ENCODE results near the gene VASN. TPM values are rescaled to one million over a fixed set of nuclear protein-coding genes. Genes with fewer than 3 reads are reported as not detected.
"Not testable (repeated sequence)": the region's sequence is repeated elsewhere in the genome, so short reads cannot be mapped to it uniquely, and the experiment has no call there.

The VASN gene
- 16.8 TPM for total RNA-seq

DNA sequence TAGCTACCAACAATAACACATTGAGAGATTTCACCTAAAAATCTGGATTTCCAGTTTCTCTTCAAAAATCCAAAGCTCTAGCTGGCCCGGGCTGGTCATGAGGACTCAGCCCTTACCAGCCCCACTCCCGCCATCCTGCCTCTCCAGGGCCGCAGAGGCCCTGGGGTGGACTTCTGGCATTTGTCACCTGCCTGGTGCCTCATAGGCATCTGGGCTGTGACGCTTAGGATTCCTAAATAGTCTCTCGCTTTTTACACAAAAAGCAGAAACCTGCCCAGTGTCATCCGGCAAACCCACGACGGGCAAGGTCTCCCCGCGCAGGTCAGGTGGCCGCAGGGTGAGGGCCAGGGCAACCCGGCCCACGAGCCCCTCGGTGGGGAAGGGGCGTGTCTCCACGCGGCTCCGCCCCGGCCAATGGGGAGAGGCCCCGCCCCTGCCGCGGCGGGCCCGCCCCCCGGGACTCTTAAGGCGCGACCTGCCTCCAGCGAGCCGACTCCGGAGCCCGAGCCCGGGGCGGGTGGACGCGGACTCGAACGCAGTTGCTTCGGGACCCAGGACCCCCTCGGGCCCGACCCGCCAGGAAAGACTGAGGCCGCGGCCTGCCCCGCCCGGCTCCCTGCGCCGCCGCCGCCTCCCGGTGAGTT lies at the start of gene VASN:
Gene VASN (plus strand): TSS at position 492 of the 644 bp plus-strand sequence. CDS start 9,030 bp downstream, outside the sequence.
- DNase-seq: peak; percentile 86

DNA sequence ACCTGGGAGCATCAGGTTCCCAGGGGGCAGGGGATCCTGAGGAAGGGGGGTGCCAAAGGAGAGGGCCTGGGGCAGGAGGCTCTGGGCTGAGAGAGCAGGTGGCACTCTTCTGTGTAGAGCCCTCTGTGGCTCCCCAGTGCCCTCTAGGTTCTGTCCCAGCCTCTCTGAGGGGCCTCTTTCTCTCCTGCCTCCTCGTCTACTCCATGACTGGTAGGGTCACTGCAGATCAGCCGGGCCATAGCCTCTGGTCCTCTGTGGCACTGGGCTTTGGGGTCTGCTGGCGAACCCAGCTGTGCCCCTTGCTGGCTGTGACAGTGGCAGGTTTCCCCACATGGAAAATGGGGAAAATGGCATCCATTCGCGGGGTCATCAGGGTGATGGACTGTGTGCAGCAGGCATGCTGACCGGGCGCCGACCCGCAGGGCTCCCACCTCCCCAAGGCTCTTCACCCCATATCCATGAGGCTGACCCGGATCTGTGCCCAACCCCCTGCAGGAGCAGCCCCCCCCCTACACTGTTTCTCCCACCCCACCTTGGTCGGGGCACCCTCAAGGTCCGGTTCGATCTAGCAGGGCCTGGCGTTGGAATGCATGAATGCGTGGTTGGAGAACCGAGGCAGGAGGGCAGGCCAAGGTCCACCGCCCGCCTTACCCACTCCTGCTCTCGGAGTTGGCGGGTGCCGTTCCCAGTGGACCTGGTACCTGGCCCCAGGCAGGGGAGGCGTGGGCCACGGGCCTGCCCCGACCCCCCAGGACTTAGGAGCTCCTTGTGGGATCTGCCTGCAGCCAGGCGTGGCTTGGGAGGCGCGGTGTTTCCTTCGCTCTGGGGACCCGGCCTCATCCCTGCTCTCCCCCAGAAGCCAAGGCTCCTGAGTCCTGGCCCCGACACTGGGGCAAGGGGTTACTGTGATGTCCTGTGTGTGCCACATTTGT lies 49.3 kb upstream of the VASN start:
- DNase-seq: no peak

DNA sequence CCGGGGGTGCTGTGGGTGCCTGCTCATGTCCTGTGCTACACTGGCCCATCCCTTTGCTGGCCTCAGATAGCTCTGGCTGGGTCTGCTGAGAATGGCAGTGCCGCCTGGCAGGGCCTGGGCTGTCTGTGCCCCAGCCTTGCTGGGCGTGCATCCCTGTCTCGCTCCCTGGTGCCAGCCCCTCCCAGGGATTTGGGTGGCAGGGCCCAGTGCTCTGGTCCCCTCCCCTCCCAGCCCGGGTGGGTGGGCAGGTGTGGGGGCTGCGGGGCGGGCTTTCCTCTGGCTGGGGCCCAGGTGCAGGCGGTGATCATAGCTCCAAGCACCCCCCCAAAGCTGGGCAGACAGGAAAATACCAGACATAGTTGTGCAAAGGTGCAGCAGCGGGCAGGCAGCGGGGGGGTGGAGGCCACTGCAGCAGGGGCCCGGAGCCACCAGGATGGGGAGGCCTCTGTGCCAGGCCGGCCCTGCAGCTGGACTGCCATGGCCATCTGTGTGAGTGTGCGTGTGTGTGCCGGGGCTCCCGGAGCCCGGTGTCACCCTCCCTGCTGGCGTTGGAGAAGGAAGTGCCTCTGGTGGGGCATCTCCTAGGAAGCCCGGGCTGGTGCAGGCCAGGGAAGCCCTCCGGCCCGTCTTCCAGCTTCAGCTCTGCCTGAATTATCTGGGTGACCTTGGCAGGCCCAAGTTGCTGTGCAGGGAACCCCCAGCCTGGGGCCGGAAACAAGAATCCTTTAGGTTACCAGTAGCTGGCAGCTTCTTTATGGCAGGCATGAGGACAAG lies 48.4 kb upstream of the VASN start:
- no peak for DNase-seq

DNA sequence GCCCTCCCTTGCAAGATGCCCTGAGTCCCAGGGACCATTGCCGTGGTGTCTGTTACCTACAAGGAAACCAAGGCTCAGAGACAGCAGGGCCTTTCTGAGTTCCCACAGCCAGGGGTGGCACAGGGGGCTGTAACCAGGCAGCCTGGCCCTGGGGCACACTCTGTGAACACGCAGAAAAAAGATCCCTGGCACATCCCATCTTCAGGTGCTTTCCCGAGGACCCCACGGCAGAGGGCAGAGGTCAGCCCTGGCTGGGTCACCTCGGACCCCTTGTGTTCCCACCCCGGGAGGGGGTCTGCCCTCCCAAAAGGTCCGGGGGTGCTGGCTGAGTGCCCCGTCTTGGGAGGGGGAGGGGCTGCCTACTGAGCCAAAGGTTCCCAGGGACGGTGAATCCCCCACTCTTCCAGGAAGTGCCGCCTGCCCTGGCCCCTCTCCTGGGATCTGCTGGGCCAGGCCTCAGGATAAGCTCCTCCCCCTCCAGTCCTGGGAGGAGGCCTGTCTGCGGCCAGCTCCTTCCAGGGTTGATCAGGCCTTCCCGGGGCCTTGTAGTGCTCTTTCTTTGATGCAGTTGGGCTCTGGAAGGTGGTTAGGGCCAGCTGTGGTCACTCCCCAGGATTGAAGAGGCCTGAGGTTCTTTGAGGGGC lies 47.7 kb upstream of the VASN start:
- peak; percentile 71 for DNase-seq

DNA sequence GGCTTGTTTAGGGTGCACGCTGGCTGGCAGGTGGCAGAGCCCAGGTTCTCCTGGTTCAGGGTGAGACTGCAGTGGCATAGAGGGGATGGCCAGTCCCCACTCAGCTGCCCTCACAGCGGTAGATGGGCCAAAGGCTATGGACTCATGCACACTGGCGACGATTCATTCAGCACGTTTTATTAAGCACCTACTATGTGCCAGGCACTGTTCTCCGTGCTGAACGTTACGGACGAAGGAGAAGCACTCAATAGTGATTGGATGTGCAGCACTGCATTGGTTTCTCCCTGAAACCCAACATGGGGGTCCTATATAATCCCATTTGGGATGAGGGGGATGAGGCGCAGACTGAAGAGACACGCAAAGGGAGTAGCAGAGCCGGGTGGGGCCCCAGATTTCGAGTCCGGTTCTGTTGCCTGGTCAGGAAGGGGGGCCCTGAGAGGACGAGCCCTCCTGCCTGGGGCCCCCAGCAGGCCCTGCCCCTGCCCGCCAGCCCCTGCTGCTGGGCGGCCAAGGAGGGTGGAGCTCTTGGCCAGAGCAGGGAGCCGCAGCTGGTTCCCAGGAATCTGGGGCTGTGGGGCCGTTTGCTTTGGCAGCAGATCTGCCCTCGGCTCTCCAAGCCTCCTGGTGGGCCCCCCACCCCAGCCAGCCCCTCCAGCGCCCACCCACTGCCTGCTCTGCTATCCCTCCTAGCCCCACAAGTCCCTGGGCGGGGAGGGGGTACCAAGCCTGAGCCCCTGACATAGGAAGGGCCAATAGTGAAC lies 47.0 kb upstream of the VASN start:
- DNase-seq: peak; percentile 89

DNA sequence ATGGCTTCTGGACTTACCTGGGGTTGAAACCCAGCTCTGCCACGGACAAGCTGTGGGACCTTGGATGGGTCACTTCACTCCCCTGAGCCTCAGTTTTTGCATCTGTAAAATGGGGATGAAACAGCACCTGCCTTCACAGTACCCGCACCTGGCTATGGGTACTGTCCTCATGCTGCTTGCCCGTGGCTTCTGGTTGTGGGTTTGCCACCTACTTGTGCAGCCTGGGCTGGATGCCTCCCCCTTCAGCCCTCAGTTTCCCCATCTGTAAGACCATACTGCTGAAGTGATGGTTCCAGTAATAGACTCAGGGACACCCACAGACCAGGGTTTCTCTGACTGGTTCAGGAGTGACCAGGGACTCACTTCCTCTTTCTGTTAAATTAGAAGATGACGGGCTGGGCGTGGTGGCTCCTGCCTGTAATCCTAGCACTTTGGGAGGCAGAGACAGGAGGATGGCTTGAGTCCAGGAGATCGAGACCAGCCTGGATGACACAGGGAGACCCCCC lies 46.3 kb upstream of the VASN start:
- DNase-seq: no peak

DNA sequence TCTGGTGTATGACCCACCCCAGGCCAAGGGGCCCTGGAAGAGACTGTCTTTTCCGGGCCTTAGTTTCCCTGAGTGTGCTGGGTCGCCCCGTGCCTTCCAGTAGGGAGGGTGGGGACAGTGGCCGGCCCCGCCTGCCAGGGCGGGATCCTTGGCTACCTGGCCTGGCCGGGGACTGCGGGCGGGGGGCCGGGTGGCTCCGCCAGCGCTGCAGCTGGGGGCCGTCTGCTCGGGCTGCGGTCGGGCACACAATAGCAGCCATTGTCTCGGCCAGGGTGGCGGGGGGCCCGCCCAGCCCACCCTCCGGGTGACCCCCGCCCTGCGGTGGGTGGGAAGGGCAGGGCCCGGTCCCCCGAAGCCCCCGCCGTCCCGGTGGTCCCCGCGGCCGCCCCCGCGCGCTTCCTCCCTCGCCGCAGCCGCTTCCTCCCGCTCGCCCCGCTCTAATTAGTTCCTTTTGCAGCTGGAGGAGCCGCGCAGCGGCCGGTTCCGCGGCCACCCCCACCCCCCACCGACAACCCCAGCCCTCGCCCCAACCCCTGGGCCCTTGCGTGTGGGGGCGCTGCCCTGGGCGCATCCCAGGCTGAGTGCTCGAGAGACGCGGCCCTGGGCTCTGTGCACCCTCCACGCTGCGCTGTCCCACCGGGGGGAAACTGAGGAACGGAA lies 44.1 kb upstream of the VASN start:
- DNase-seq: no peak

DNA sequence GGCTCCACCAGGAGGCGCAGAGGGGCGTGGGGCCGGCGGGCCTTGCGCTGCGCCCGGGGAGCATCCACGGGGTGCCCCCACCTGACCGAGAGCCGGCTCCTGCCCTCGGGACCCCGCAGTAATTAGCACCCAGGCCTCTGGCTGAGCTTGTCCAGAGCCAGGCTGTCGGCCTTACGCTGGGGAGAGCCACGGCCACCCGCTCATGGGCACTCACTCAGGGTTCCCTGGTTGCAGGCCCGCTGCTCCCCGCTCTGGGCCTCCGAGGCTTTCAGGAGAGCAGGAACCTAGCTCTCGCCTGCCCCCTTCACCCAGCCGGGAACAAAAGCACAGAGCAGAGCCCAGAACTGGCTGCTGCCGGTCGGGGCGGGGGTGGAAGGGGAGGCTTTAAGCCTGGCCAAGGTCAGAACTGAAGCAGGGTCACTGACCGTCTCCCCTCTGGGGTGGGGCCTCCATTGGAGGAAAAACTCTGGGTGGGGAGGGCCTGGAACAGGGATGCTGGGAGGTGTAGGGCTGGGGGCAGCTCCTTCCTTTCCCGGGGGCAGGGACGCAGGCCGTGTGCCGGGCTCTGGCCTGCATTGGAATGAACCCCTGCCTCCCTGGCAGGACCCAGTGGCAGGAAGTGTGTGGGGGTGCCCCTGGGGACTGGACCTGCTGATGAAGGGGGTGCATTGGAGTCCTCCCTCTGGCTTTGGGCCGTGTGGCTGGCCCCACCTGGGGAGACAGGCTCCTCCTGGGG lies 43.4 kb upstream of the VASN start:
- peak; percentile 91 for DNase-seq

DNA sequence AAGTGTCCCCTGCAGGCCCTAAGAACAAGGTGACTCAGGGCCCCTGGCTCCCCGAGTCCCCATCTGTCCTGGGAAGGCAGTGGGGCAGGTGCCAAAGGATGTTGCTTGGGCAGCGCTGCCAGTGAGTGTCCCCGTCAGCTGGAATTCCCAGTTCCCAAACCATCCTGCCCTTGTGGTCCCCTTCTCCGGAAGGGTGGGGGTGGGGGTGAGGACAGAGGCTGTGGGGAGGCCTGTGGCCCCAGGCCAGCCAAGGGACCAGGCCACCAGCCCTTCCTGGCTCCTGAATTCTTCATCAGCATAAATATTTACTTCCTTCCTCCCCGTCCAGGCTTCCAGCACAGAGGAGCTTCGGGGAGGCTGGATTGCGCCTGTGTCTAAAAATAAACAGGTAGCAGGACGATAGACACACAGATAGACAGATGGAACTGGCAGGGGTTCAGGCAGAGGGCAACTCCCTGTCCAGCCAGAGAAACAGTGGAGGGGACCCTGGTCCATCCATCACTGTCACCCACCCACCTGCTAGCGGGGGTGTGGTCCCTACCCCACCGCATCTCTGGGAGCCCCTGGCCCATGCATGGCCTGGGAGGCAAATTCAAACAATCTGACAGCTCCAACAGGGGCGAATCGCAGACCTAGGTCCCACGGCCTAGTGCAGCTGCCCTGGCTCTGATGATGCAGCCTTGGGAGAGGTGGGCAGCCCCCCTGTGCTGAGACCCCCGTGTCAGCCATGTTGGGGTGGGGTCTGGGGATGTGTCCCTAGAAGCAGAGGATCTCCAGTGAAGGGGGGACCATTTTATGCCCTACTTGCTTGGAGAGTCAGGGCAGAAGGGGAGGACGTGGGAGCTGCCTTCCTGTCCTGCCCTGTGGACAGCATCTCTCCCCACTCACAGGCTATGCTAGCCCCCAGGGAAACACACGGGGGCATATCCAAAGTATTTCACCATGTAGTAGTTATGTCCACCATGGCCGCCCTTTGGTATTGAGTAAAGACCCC lies 42.6 kb upstream of the VASN start:
- peak; percentile 62 for DNase-seq

DNA sequence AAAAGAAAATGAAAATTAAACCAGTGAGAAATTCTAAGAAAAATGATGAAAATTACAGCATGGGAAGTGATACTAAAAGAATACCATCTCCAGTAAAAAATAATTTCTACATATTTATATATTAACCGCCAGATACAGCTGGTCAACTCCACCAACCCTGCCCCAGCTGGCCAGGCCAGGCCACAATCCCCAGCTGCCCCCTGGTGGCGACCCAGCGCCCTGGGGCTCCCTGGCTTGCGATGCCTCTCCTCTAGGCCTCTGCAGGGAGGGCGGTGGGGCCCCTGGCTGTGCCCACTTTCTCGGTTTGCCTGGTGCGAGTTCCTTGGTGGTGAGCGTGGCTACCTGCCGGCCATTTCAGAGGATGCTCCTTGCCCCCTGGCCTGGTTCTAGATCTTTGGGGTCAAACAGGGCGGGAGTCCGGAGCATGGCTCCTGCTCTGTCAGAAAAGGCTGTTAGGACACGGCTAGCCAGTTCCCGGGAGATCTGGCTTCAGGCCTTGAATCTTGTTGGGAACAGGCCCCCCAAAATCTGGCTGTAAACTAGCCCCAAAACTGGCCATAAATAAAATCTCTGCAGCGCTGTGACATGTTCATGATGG lies 41.3 kb upstream of the VASN start:
- peak; percentile 74 for DNase-seq

DNA sequence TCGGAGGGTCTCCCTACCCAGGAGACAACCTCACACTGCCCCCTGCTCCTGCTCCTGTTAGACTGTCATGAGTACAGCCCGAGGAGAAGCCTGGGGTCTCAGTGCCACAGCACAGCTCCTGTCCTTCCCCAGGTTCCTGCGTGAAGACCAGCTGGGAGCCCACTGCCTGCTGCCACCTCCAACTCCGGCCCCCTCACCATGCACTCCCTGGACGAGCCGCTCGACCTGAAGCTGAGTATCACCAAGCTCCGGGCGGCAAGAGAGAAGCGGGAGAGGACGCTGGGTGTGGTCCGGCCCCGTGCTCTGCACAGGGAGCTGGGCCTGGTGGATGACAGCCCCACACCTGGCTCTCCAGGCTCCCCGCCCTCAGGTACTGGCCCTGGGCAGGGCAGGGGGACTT lies 39.6 kb upstream of the VASN start:
- DNase-seq: no peak

DNA sequence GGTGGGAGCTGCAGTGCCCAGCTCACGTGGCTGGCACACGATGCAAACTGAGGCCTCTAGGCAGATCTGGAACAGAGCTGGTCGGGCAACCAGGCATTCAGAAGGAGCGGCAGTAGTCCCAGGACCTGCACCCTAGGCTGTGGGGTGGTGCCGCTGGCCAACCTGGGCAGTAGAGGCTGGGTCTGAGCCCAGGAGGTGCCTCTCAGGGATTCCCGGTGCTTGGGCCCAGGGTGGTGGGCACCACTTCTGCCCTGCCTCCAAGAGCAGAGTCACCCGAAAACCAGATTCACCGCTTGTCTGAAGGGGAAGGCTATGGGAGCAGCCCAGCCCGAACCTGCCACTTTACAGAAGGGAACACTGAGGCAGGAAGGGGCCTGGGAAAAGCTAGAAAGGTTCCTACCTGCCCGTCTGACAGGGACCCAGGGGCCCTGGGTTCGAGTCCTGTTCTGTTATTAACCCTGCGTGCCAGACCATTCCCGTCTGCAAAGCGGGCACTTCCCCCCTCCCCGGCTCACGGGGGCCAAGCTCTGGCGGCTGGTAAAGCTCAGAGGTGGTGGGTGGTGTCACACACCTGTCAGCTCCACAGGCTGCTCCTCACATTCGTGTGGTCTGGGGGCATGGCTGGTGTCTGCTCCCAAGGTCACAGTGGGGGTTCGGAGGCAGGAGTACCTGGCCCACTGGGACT lies 38.9 kb upstream of the VASN start:
- DNase-seq: no peak

DNA sequence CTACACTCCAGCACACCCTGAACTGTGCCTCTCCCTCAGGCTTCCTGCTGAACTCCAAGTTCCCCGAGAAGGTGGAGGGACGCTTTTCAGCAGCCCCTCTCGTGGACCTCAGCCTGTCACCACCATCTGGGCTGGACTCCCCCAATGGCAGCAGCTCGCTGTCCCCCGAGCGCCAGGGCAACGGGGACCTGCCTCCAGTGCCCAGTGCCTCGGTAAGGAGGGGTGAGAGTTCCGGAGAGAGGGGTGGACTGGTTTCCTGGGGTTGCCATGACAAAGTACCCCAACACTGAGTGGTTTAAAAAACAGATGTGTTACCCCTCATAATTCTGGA lies 38.4 kb upstream of the VASN start:
- no peak for DNase-seq

DNA sequence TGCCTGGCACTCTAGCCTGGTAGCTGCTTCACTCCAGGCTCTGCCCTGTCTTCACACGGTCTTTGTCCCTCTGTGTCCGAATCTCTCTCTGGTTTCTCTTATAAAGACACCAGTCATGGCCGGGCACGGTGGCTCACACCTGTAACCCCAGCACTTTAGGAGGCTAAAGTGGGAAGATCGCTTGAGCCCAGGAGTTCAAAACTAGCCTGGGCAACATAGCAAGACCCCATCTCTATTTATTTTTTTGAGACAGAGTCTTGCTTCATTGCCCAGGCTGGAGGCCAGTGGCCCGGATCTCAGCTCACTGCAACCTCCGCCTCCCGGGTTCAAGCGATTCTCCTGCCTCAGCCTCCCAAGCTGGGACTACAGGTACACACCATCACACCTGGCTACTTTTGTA lies 37.9 kb upstream of the VASN start:
- not testable (repeated sequence) for DNase-seq

DNA sequence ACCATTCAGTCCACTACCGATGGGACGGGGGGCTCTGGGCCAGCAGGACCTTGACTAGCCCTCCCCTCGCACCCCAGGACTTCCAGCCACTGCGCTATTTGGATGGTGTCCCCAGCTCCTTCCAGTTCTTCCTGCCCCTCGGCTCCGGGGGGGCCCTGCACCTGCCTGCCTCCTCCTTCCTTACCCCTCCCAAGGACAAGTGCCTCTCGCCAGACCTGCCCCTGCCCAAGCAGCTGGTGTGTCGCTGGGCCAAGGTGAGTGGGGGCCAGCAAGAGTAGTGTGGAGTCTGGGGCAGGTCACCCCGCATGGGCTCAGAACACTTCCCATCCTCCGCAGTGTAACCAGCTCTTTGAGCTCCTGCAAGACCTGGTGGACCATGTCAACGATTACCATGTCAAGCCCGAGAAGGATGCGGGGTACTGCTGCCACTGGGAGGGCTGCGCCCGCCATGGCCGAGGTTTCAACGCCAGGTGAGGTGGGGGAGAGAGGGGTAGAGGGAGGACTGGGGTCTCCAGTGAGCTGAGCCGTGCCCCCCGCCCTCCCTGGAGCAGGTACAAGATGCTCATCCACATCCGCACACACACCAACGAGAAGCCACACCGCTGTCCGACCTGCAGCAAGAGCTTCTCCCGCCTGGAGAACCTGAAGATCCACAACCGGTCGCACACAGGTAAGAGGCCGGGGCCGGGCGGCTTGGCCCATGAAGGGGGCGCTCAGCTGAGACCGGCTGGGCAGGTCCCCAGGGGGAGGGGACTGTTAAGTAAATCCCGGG lies 36.7 kb upstream of the VASN start:
- no peak for DNase-seq

DNA sequence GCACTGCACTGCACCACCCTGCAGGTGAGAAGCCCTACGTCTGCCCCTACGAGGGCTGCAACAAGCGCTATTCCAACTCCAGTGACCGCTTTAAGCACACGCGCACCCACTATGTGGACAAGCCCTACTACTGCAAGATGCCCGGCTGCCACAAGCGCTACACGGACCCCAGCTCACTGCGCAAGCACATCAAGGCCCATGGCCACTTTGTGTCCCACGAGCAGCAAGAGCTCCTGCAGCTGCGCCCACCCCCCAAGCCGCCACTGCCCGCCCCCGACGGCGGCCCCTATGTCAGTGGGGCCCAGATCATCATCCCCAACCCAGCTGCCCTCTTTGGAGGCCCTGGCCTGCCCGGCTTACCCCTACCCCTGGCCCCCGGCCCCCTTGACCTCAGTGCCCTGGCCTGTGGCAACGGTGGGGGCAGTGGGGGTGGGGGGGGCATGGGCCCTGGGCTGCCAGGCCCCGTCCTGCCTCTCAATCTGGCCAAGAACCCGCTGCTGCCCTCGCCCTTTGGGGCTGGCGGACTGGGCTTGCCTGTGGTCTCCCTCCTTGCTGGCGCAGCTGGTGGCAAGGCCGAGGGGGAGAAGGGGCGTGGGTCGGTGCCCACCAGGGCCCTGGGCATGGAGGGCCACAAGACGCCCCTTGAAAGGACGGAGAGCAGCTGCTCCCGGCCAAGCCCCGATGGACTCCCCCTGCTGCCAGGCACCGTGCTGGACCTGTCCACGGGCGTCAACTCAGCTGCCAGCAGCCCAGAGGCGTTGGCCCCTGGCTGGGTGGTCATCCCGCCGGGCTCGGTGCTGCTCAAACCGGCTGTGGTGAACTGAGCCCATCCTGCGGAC lies 34.7 kb upstream of the VASN start:
- DNase-seq: no peak
